GM10847 (cell line): ENCODE measurements around the gene EEF1AKMT4.

ENCODE experiments used
- POLR2A ChIP-seq: IDR thresholded peaks from 2 replicates; pipeline ENCODE4 v1.6.1; 2011; ENCODE audit not compliant: insufficient read length; ENCODE audit errors: extremely low read depth

The EEF1AKMT4 gene

DNA sequence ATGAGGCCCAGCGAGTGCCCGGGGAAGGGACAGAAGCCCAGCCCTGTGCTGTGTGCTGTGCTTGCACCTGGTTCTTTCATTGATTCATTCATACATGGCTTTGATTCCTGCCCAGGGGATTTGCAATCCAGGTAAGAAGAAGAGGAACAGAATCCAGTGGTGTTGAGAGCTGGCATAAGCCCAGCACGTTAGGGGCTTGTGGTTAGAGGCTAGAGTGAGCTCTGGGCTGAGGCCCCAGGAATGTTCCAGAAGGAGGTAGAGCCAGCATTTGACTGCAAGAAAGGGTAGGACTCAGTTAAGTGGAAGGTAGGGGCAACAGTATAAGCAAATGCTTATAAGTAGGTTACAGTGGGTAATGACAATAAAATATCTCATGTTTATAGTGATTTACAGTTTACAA lies 17.8 kb upstream of the EEF1AKMT4 start:
- no peak for TF ChIP-seq POLR2A

DNA sequence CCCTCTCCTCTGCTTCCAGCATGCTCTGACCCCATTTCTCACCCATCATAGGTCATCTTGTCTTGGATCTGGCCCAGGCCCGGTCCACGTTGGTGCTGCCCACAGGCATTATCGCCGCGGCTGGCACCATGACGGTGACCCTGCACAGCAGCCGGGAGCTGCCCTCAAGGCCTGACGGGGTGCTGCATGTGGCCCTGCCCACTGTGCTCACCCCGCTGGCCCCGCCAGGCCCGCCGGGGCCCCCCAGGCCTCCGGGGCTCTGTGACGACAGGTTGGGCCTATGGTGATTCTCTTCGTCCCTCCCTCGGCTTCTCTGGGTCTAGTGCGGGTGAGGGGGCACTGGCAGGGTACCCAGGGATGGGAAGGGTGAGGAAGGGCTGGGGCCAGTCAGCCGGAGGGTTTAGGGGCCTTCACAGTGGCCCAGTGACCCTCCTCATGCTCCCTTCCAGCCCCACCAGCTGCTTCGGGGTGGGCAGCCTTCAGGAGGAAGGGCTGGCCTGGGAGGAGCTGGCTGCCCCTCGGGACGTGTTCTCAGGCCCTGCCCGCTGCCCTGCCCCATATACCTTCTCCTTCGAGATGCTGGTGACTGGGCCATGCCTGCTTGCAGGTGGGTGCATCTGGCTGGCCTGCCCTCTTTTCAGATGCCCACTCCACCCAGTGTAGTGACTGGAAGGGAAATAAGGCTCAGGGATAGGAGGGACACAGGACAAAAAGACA lies 16.2 kb upstream of the EEF1AKMT4 start:
- no peak for TF ChIP-seq POLR2A

DNA sequence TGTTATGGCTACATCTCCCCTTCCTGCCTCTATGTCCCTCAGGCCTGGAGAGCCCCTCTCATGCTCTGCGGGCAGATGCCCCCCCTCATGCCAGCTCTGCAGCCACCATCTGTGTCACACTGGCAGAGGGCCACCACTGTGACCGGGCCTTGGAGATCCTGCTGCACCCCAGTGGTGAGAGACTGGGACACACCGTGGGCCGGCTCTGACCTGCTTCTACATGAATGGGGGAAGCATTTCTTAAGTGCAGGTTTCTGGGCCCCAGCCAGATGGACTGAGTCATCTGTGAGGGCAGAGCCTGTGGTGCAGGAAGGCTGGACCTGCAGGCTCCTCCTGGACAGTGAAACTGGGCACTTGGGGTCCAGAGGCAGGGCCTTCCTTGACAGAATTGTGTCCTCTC lies 15.2 kb upstream of the EEF1AKMT4 start:
- no peak for TF ChIP-seq POLR2A

DNA sequence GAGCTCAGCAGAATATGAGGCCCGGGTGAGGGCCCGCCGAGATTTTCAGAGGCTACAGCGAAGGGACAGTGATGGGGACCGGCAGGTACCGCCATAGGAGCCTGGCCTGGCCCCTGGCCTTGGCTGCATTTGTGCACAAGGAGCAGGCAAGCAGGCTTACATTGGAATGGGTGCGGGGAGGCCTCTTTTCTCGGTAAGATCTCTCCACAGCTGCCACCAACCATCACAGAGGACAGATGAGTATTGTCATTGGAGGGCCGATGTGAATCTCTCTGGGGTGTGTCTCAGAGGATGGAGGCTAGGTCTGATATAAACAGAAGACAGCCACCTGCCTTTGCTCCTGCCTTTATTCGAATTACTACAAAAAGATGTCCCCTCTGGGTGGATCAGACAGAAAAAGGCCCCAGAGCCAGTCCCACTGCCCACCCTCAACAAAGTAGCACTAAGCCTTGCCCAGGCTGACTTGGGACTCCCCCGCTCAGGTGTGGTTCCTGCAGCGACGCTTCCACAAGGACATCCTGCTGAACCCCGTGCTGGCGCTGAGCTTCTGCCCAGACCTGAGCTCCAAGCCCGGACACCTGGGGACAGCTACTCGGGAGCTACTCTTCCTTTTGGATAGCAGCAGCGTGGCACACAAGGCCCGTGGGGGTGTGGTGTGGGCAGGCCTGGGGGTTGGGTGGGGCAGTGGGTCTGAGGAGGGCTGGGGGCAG lies 14.6 kb upstream of the EEF1AKMT4 start:
- no peak for TF ChIP-seq POLR2A

DNA sequence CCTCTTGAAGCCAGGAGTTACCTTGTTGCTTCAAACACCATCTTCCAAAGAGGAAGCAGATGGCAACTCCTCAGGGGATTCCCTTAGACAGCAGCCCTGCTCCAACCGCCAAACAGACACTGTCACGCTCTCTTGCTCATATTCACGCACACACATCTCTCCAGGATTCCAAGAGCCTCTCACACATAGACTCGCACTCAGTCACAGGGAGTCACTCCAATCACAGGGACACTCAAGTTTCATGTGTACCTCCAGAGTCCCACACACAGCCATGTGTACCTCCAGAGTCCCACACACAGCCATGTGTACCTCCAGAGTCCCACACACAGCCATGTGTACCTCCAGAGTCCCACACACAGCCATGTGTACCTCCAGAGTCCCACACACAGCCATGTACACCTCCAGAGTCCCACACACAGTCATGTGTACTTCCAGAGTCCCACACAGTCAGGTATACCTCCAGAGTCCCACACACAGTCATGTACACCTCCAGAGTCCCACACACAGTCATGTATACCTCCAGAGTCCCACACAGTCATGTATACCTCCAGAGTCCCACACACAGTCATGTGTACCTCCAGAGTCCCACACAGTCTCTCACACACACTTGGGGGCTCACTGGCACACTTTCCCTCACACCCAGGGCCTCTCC lies 14.0 kb upstream of the EEF1AKMT4 start:
- no peak for TF ChIP-seq POLR2A

DNA sequence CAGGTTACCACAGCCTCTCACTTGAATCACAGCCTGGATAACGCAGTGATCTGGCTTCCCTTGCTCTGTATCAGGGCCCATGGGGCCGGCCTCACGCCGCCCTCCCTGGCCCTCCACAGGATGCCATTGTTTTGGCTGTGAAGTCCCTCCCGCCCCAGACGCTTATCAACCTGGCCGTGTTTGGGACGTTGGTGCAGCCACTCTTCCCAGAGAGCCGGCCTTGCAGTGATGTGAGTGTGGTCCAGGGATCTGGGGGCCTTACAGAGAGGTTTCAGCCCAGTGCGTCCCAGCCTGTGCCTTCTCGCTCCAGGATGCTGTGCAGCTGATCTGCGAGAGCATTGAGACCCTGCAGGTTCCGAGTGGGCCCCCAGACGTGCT lies 13.4 kb upstream of the EEF1AKMT4 start:
- no peak for TF ChIP-seq POLR2A

DNA sequence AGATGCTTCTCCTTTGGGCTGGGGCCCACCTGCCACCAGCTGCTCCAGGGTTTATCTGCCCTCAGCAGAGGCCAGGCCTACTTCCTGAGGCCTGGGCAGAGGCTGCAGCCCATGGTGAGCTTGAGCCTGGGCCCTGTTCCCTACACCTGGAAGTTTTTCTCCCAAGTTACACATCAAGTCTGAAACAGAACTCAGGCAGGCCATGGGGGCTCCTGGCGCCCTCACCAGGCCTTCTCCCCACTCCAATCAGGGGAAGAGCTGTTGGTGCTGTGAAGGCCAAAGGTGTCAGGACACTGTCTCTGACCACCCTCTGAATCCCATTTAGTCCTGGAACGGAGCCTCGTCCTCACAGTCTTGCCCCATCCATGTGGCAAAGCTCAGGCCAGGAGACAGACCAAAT lies 12.8 kb upstream of the EEF1AKMT4 start:
- TF ChIP-seq POLR2A, result no peak

DNA sequence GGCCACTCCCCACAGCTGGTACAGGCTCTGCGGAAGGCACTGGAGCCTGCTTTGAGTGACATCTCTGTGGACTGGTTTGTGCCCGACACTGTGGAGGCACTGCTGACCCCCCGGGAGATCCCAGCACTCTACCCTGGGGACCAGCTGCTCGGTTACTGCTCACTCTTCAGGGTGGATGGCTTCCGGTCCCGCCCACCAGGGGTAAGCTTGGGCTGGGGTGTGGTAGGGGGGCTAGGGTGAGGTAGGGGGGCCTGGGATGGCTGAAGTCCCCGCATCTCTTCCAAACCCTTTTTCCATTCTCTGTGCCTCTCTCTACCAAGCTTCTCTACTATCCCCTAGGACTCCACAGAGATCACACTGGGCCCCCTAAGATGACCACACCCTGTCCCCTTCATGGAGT lies 12.3 kb upstream of the EEF1AKMT4 start:
- TF ChIP-seq POLR2A, result no peak

DNA sequence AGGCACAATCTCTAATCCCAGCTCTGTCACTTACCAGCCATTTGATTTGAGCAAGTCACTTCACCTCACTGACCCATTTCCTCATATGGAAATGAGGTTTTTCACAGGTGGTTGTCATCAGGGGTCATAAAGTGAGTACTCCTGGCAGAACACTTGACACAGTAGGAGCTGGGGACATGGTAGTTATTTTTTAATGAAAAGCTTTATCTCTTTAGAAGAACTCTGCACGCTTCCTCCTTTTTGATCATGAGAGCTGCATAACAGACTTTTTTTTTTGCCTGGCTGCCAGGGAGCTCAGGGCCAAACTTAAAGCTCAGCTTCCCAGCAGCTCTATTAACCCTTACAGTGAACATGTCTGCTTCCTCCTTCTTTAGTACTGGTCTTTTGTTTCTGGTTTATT lies 11.7 kb upstream of the EEF1AKMT4 start:
- no peak for TF ChIP-seq POLR2A

DNA sequence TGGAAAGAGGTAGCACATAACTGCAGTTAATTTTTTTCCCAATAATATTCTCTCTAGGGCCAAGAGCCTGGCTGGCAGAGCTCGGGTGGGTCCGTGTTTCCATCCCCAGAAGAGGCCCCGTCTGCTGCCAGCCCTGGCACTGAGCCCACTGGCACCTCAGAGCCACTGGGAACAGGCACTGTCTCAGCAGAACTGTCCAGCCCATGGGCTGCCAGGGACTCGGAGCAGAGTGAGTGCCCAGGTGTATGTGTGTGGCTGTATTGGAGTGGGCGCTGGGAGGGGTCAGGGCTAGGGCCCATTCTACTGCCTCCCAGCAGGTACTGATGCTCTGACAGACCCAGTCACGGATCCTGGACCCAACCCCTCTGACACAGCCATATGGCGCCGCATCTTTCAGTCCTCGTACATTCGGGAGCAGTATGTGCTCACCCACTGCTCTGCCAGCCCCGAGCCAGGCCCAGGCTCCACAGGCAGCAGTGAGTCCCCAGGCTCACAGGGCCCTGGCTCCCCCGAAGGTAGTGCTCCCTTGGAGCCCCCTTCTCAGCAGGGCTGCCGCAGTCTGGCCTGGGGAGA lies 11.1 kb upstream of the EEF1AKMT4 start:
- no peak for TF ChIP-seq POLR2A

DNA sequence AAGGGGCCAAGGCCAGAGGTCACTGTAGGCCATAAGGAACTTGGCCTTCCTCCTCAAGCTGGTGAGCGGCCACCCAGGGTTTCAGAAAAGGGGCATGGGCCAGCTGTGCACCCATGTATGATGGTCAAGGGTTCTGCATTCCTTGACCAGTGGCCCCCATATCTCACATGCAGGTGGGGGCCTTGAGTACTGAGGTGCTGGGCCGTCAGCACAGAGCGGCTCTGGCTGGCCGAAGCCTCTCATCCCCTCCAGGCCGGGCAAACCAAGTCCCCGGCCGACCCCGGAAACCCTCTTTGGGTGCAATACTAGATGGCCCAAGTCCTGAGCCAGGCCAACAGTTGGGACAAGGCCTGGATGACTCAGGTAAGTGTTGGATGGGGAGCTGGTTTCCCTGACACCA lies 10.3 kb upstream of the EEF1AKMT4 start:
- no peak for TF ChIP-seq POLR2A

DNA sequence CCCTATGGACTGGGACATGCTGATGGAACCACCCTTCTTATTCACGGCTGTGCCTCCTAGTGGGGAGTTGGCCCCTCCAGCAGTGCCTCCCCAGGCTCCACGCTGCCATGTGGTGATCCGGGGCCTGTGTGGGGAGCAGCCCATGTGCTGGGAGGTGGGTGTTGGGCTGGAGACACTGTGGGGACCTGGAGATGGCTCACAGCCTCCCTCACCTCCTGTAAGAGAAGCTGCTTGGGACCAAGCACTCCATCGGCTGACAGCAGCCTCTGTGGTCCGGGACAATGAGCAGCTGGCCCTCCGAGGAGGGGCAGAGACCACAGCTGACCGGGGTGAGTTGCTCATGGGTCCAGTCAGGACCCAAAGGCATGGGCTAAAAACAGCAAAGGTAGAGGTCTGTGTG lies 9.8 kb upstream of the EEF1AKMT4 start:
- TF ChIP-seq POLR2A, result no peak

DNA sequence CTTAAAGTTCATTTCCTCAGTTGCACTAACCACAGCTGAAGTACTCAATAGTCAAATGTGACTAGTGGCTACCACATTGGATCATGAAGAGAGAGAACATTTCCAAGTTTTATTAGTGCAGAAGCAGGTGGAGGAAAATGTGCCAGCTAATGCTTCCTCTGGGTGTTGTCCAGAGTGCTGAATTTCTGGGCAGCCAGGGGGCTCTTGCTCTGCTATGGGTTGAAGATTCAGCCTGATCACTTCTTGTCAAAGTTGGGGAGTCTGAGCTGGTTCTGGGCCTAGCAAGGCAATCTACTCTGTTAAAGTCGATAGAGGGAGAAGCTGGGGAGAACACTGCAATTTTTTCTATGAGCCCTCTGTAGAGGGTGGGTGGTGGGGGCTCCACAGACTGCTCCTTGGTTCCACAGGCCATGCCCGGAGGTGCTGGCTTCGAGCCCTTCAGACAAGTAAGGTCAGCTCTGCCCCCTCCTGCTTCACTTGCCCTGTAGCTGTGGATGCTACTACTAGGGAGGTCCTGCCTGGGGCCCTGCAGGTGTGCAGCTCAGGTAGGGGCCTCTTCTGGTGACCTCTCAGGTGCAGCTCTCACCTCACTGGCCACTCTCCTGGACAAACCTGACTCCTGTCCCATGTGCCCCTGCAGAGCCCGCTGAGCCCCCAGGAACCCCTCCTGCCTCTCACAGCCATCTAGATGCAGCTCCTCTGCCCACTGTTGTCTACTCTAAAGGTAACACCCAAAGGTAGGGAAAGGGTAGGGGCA lies 8.9 kb upstream of the EEF1AKMT4 start:
- no peak for TF ChIP-seq POLR2A

DNA sequence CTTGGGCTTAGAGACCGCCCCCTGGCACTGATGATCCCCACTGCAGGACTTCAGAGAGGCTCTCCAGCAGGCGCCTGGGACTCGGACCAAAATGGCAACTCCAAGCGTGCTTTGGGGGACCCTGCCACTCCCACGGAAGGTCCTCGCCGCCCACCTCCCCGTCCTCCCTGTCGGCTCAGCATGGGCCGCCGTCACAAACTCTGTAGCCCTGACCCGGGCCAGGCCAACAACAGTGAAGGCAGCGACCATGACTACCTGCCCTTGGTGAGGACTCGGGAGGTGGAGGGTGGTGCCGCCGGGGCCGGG lies 8.4 kb upstream of the EEF1AKMT4 start:
- no peak for TF ChIP-seq POLR2A

DNA sequence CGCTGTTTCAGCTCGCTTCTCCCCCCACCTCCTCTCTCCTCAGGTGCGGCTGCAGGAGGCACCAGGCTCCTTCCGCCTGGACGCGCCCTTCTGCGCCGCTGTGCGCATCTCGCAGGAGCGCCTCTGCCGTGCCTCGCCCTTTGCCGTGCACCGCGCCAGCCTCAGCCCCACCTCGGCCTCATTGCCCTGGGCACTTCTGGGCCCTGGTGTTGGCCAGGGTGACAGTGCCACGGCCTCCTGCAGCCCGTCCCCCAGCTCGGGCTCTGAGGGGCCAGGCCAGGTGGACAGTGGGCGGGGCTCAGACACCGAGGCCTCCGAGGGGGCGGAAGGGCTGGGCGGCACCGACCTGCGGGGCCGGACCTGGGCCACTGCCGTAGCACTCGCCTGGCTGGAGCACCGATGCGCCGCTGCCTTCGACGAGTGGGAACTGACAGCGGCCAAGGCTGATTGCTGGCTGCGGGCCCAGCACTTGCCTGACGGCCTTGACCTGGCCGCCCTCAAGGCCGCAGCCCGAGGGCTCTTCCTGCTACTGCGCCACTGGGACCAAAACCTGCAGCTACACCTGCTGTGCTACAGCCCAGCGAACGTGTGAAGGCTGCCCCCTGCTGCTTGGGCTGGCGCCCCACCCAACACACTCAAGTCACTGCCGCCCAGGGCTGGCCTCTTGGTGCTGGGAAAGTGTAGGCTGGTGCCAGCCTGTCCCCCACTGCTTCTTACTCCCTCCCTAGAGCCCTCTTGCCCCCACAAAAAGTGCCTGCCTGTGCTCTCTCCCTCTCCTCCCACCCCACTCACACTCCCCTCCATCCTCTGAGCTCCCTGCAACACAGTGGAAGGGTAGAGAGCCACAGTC lies 7.8 kb upstream of the EEF1AKMT4 start:
- TF ChIP-seq POLR2A, result no peak
